Nephron progenitor cell (in vitro differentiated cells): ENCODE data around the gene PHACTR1.

Experiments
- DNase-seq: peaks from one replicate; pipeline ENCODE4 v3.0.0; 2021
- H3K27ac Mint-ChIP-seq: 2 replicates; pipeline ENCODE4 v1.8.0; 2021; ENCODE audit warnings: mild to moderate bottlenecking, moderate library complexity, mixed read lengths
- H3K27me3 Mint-ChIP-seq: 2 replicates; pipeline ENCODE4 v1.8.0; 2021; ENCODE audit warnings: mild to moderate bottlenecking, low read depth, mixed read lengths; ENCODE audit not compliant: poor library complexity
- H3K36me3 Mint-ChIP-seq: 2 replicates; pipeline ENCODE4 v1.8.0; 2021; ENCODE audit warnings: low read depth, mixed read lengths
- H3K4me1 Mint-ChIP-seq: 2 replicates; pipeline ENCODE4 v1.8.0; 2021; ENCODE audit warnings: mixed read lengths
- H3K4me3 Mint-ChIP-seq: 2 replicates; pipeline ENCODE4 v1.8.0; 2021; ENCODE audit warnings: mild to moderate bottlenecking, moderate library complexity, mixed read lengths
- H3K9me3 Mint-ChIP-seq: 2 replicates; pipeline ENCODE4 v1.8.0; 2021; ENCODE audit warnings: mild to moderate bottlenecking, moderate library complexity, mixed read lengths
- CTCF ChIP-seq: fragments of 200-600 bp; sonication (generic); IDR thresholded peaks from 2 replicates; pipeline ENCODE4 v1.5.0; 2021; ENCODE audit warnings: antibody characterized with exemption

Gene PHACTR1

GRCh38 chr6:13275435-13275989, 558.9 kb downstream of the PHACTR1 start:
- H3K4me1 Mint-ChIP-seq: peaks cover 33% of the 10 kb centered on the region
- TF ChIP-seq CTCF: no peak
- peaks cover 15% of the 10 kb centered on the region for H3K36me3 Mint-ChIP-seq
- H3K27me3 Mint-ChIP-seq: peaks cover 6% of the 10 kb centered on the region
- peak overlapping the region; percentile 39 for H3K27ac Mint-ChIP-seq
- no peak overlapping the region for H3K4me3 Mint-ChIP-seq
- DNase-seq: no peak
- no peaks in the 10 kb centered on the region for H3K9me3 Mint-ChIP-seq

- Mint-ChIP-seq H3K9me3 (no peaks in the 10 kb centered on the region), H3K27ac (no peak overlapping the region), H3K36me3 (peaks cover 18% of the 10 kb centered on the region), H3K27me3 (peaks cover 7% of the 10 kb centered on the region), H3K4me1 (peaks cover 27% of the 10 kb centered on the region), H3K4me3 (no peak overlapping the region)
- TF ChIP-seq CTCF: no peak
- no peak for DNase-seq
These were observed 560.7 kb downstream of the PHACTR1 start for GRCh38 chr6:13277231-13277630.

- H3K36me3 Mint-ChIP-seq: peaks cover 20% of the 10 kb centered on the region
- peak; percentile 40 for TF ChIP-seq CTCF
- H3K9me3 Mint-ChIP-seq: no peaks in the 10 kb centered on the region
- no peak overlapping the region for H3K27ac Mint-ChIP-seq
- DNase-seq: peak; percentile 36
- no peak overlapping the region for H3K4me3 Mint-ChIP-seq
- peaks cover 19% of the 10 kb centered on the region for H3K4me1 Mint-ChIP-seq
- H3K27me3 Mint-ChIP-seq: peaks cover 15% of the 10 kb centered on the region
These were observed 561.6 kb downstream of the PHACTR1 start for GRCh38 chr6:13278164-13278563.

GRCh38 chr6:13278991-13279390, 562.4 kb downstream of the PHACTR1 start:
- no peak for DNase-seq
- Mint-ChIP-seq H3K36me3 (peaks cover 26% of the 10 kb centered on the region), H3K27me3 (peaks cover 14% of the 10 kb centered on the region), H3K4me3 (no peak overlapping the region), H3K27ac (no peak overlapping the region), H3K9me3 (no peaks in the 10 kb centered on the region), H3K4me1 (peaks cover 17% of the 10 kb centered on the region)
- TF ChIP-seq CTCF: no peak

GRCh38 chr6:13280254-13280653, 563.7 kb downstream of the PHACTR1 start:
- TF ChIP-seq CTCF: no peak
- Mint-ChIP-seq H3K27me3 (peaks cover 14% of the 10 kb centered on the region), H3K4me1 (peaks cover 13% of the 10 kb centered on the region), H3K9me3 (peaks cover under 1% of the 10 kb centered on the region), H3K4me3 (no peak overlapping the region), H3K27ac (peak overlapping the region; percentile 51), H3K36me3 (peaks cover 32% of the 10 kb centered on the region)
- DNase-seq: no peak

GRCh38 chr6:13281686-13282085, 565.1 kb downstream of the PHACTR1 start:
- H3K27ac Mint-ChIP-seq: no peak overlapping the region
- TF ChIP-seq CTCF: no peak
- H3K4me3 Mint-ChIP-seq: no peak overlapping the region

More at GRCh38 chr6:13281686-13282085, 565.1 kb downstream of the PHACTR1 start:
- peaks cover 17% of the 10 kb centered on the region for H3K27me3 Mint-ChIP-seq
- no peak for DNase-seq
- H3K36me3 Mint-ChIP-seq: peaks cover 46% of the 10 kb centered on the region
- peaks cover 15% of the 10 kb centered on the region for H3K9me3 Mint-ChIP-seq
- peaks cover 19% of the 10 kb centered on the region for H3K4me1 Mint-ChIP-seq
